ENCODE measurements around the gene NRCAM. TPM values are rescaled to one million over a fixed set of nuclear protein-coding genes. Genes with fewer than 3 reads are reported as not detected.

NRCAM gene
- total RNA-seq, 1 donor from 2014 or later: 9.2 TPM

DNA sequence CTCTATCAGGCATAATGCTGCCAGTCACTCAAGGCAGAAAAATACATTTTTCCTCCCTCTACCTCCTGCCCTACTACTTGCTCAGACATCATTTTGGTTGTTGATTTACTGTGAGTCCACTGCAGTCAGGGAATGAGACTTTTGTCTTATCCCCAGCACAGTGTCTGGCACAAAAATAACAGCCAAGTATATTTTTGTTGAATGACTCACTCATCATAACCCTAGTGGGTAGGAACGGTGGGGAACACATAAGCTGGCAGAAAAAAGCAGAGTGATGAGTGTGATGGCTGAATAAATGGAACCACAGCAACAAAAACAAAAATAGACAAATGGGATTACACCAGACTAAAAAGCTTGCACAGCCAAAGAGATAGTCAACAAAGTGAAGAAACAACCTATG lies 260.2 kb downstream of the NRCAM start:
- DNase-seq: no peak

- no peak for DNase-seq
Observed at GRCh38 chr7:108193594-108194498, 262.4 kb downstream of the NRCAM start.

DNA sequence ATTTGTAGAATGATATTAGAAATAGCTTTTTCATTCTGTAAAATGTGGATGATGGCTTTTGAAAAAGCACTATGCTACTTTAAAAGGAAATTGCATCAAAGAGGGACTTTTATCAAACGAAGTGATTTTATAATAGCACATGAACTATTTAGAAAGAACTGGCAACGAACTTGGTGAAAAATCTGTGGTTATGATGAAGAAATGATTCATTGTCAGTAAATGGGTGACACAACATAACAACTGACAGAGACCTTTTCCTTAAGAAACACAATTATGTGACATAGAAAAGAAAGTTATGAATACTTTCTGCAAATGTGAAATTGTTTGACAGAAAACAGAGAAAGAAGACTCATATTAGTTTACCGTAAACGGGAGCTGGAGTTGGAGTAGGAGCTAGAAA lies 265.3 kb downstream of the NRCAM start:
- DNase-seq: no peak

GRCh38 chr7:108189733-108190388 lies 266.4 kb downstream of the NRCAM start:
- no peak for DNase-seq

GRCh38 chr7:108188724-108189123 lies 267.5 kb downstream of the NRCAM start:
- no peak for DNase-seq

DNA sequence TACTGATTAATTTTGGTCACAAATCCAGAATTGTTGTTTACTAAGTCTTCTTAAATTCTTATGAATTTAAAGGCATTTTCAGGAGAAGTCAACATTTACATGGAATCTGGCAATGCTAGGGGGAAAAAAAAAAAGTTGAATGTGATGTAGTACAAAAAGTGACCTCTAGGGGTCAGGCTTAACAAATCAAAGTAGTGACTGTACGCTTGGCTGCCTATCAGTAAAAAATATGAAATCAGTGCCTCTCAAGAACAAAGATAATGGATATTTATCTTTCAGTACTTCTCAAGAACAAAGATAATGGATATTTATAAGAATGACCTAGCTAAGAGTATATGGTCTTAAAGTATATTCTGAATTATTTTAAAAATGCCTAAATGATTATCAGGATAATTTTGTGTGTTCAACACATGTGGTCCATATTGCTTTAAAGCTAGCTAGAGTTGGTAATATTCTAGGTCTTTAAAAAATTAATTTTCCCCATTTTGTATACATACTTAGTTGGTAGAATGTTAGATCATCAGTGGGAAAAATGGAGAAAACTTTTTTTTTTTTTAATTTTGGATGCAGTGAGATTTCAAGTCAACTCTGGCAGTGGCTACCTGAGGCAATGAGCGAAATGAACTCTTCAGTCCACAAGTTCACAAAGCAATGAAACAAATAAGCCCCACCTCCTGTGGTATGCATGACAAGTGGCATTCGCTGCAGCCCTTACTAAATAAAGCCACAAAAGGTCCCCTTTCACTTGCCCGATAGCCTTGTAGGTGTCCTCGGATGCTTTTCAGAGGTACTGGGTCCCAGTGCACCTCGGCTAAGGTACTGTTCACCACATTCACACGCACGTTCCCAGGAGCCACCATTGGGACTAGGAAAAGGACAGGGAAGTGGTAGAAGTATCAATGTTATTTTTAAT lies 274.9 kb downstream of the NRCAM start:
- peak; percentile 86 for DNase-seq

GRCh38 chr7:108178398-108178797 lies 277.8 kb downstream of the NRCAM start:
- DNase-seq: peak; percentile 61

GRCh38 chr7:108171164-108171563 lies 285.1 kb downstream of the NRCAM start:
- DNase-seq: no peak

GRCh38 chr7:108170251-108170650 lies 286.0 kb downstream of the NRCAM start:
- DNase-seq: no peak

DNA sequence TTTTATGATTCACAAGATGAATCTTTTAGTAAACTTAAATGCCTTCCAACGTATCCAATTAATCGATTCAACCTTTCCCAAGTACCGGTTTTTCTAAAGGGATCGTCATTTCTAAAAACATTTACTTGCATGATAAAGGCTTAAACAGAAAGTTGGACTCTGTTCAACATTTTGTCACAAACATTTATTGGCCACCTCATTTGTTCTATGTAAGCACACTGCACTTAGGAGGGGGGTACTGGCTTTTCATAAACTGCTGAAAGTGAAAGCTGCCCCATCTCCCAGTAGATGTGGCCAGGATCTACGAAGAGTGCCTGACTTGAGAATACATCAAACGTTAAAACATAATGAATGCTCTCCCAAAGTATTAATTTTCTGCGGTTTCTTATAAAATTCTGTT lies 288.8 kb downstream of the NRCAM start:
- DNase-seq: no peak

DNA sequence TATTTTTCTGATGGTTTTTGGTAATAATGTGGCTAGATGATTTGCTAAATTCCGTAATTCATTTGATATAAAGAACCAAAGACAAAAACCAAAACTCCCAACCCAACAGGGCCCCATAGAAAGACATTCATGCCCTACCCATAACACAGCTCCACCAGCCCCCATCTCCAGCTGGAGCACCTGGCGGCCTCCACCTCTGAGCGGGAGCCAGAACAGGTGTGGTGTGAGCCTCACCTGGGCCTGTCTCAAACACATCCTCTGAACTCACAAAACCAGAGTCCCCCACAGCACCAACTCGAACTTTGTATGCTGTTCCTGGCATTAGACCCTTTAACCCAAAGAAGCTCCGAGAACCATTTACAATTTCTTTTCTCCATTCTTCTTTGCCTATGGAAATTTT lies 289.5 kb downstream of the NRCAM start:
- no peak for DNase-seq

DNA sequence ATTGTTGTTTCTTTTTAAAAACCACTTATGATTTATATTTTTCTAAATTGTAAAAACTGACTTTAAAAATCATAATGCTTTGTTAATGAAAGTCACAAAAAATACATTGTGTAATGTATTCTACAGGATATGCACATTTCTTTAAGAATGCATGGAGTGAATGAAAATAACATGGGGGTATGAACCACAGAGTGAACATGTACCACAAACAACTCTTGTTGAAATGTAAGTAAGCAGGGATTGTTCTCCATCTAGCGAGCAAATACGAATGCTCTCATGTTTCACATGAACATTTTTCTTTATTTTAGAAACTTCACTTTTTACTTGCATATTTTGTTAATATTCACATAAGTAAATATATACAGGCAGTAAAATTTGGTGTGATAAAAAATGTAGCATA lies 290.5 kb downstream of the NRCAM start:
- no peak for DNase-seq

DNA sequence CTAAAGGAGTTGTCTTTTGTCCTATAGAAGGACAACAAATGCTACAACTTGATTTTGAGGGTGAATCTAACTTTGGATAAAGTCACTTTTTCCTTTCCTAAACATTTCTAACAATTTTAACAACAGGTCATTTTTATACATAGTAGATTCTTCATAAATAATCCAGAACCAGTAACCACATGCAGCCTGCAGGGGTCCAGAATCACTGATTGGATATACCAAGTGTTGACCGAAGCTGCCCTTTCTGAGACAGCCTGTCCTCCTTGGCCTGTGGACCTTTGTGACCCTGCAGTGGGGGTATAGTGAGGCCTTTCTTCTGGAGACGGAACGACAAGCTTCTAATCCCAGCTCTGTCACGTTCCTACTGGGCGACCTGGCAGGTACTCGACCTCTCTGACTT lies 291.3 kb downstream of the NRCAM start:
- no peak for DNase-seq

GRCh38 chr7:108164342-108164741 lies 291.9 kb downstream of the NRCAM start:
- DNase-seq: no peak

- no peak for DNase-seq
Observed at GRCh38 chr7:108158776-108159175, 297.5 kb downstream of the NRCAM start.

DNA sequence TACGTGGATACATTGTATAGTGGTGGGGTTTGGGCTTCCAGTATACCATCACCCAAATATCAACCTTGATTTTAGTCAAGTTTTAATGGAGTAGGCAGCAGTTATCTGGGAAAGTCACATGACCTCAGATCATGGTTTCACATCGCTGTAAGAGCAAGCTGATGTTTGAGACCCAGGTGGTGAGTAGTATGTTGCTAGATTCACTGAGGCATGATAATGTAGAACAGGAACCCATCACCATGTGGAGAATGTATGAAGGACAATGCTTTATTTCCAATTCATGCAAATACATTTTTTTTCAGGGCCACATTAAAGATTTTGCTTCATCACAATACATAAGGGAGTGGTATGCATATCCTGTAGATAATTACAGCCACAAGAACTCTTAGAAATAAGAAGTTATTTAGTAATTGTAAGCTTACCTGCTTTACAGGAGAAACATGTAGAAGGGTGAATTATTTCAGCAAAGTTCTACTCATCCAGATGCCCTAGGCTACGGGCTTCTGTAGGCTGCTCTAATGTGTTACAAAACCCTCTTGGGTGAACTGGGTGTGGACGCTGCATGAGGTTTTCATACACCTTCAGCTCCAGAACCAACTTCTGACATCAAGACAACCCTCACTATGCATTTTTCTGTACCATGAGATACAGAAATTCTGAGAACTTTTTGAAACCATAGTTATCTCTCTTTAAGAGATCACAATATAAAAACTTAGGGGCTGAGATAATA lies 298.5 kb downstream of the NRCAM start:
- no peak for DNase-seq

DNA sequence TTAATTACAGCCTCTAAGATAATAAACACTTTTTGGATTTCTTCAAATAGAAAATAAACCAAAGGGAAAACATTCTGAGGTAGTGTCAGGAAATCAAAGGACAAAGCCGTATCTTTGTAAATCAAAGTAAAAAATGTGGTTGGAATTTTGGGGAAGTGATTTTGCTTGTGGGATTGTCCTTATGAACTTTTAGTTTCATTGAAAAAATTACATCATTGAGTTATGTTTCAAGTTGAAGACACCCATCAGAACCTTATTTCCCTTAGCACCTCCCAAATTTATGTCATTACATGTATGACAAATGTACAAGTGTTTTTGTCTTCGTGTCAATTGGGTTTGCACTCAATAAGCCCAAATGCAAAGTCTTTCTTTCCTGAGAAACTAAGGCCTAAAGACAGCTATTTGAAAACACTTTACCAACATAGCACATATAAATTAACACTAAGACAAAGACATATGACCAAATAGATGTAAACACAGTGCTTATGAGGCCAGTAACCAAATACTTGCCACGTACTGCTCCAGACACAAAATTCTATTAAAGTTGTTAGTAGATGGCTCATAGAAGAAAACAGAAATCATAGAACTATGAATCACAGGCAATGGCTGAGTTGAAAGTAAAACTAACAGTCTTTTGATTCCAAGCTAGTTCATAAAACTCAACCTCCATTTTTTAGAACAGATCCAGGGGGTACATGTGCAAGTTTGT lies 299.2 kb downstream of the NRCAM start:
- DNase-seq: no peak

DNA sequence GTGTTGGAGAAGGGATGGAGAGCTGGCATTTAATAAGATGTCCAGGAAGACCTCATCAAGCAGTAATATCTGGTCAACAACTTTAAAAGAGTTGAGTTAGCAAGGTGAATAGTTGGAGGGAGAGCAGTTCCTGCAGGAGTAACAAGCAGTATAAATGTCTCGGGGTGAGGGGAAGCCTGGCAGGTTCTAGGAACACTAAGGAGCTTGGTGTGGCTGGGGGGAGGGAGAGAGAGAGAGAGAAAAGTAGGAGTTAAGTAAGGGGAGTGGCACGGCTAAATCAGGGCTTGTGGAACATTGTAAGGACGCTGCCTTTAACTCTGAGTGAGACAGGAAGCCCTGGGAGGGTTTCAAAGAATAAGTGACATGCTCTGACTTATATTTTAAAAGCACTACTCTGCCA lies 304.0 kb downstream of the NRCAM start:
- DNase-seq: no peak

- DNase-seq: no peak
Observed at GRCh38 chr7:108149908-108150307, 306.3 kb downstream of the NRCAM start.

GRCh38 chr7:108149119-108149518 lies 307.1 kb downstream of the NRCAM start:
- no peak for DNase-seq

GRCh38 chr7:108147031-108147563 lies 309.1 kb downstream of the NRCAM start:
- no peak for DNase-seq
